WTC11 (cell line): ENCODE data around the gene PSMG2.

ENCODE experiments used
- ATF2 ChIP-seq: sonication (generic); formaldehyde crosslinking; IDR thresholded peaks from 2 replicates; pipeline ENCODE4 v1.8.1; 2022; ENCODE audit warnings: low read depth, missing genetic modification reagents, borderline replicate concordance
- ATF6 ChIP-seq: sonication (generic); formaldehyde crosslinking; IDR thresholded peaks from 2 replicates; pipeline ENCODE4 v1.8.1; 2023; ENCODE audit warnings: mild to moderate bottlenecking, missing genetic modification reagents
- CREB1 ChIP-seq: sonication (generic); formaldehyde crosslinking; IDR thresholded peaks from 2 replicates; pipeline ENCODE4 v1.8.0; 2023; ENCODE audit warnings: mild to moderate bottlenecking, missing genetic modification reagents
- CTCF ChIP-seq: fragments of 200-600 bp; IDR thresholded peaks from 2 replicates; pipeline ENCODE4 v1.8.0; 2022; ENCODE audit warnings: antibody characterized with exemption
- RELA ChIP-seq: sonication (generic); formaldehyde crosslinking; IDR thresholded peaks from 2 replicates; pipeline ENCODE4 v1.8.1; 2022; ENCODE audit warnings: missing genetic modification reagents, mild to moderate bottlenecking, borderline replicate concordance
- SMAD4 ChIP-seq: sonication (generic); formaldehyde crosslinking; IDR thresholded peaks from 2 replicates; pipeline ENCODE4 v1.8.0; 2022; ENCODE audit warnings: mild to moderate bottlenecking, missing genetic modification reagents
- ZNF232 ChIP-seq: sonication (generic); formaldehyde crosslinking; IDR thresholded peaks from 2 replicates; pipeline ENCODE4 v1.8.0; 2022; ENCODE audit warnings: mild to moderate bottlenecking, missing genetic modification reagents
- TF ChIP-seq, protein P1 (sequence below): sonication (generic); formaldehyde crosslinking; IDR thresholded peaks from 2 replicates; pipeline ENCODE4 v1.8.0; 2022; ENCODE audit warnings: mild to moderate bottlenecking, missing genetic modification reagents

GRCh38 chr18:12701161-12701560, 1.7 kb upstream of the PSMG2 start:
- TF ChIP-seq CTCF (no peak), RELA (CRISPR knock-in tag) (no peak), ATF2 (no peak), SMAD4 (CRISPR knock-in tag) (no peak), ATF6 (CRISPR knock-in tag) (no peak), CREB1 (CRISPR knock-in tag) (no peak), ZNF232 (CRISPR knock-in tag) (no peak)
- TF ChIP-seq, protein P1, sequence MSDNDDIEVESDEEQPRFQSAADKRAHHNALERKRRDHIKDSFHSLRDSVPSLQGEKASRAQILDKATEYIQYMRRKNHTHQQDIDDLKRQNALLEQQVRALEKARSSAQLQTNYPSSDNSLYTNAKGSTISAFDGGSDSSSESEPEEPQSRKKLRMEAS = no peak
